Fibroblast of the aortic adventitia (primary cell): ENCODE results near the gene C19orf25. TPM values are rescaled to one million over a fixed set of nuclear protein-coding genes. Genes with fewer than 3 reads are reported as not detected.

ENCODE experiments used
- DNase-seq: peaks from one replicate; pipeline ENCODE4 v3.0.0-alpha.2; 2010; ENCODE audit warnings: low read depth
- H3K4me3 ChIP-seq: 2 replicates; pipeline ENCODE4 v1.5.1; 2011; ENCODE audit warnings: low read depth, mild to moderate bottlenecking, control low read depth, low read length, moderate library complexity
- total RNA-seq: library from RNA; depleted of rRNA; stranded (reverse); fragments of >200 nt; gene quantifications from 2 replicates; pipeline ENCODE4 v1.2.3, GENCODE V29; 2012; ENCODE audit warnings: low replicate concordance
- TF ChIP-seq, protein P1 (sequence below): IDR thresholded peaks from 2 replicates; pipeline ENCODE4 v1.5.1; 2011; ENCODE audit warnings: mild to moderate bottlenecking, low read length, control low read depth, inconsistent platforms; ENCODE audit not compliant: insufficient read depth

Gene C19orf25
- 13.2 and 26.8 TPM in 2 replicates for total RNA-seq

DNA sequence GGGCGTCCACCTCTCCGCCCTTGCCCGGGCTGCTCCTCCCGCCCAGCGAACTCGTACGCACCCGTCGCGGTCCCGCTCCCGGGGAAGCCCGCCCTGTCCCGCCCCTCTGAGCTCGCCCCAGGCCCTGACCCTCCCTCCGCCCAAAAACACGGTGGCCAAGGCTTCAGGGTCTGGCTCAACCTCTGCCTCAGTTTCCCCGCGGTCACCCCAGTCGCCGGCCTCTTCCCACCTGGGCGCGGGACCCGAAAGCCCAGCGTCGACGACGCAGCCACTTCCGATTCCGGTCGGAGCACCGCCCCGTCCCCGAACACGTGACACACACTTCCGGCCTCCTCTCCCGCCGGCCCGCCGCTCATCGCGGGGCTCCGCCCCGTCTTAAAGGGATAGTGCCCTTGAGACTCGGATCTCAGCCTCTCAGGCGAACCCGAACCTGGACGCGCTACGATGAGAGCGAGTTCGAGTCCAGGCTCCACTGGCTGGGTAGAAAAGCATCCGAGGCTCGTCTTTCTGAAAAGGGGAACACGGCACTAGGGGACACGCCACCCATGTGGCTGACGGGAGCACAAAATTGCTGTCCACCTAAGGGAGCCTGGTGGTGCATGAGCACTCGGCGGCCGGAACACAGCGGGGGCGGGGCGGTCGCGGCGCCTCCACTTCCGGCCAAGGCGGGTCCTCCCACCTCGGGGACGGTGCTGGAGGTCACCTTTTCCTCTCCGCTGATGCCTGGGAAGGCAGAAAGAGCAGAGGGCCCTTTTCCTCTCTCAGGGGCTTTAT is at the start of gene C19orf25:
Gene C19orf25, minus strand, starts transcription at position 282 of the 774 bp plus-strand sequence. CDS start 312 bp downstream, outside the sequence.
- TF ChIP-seq, protein P1, sequence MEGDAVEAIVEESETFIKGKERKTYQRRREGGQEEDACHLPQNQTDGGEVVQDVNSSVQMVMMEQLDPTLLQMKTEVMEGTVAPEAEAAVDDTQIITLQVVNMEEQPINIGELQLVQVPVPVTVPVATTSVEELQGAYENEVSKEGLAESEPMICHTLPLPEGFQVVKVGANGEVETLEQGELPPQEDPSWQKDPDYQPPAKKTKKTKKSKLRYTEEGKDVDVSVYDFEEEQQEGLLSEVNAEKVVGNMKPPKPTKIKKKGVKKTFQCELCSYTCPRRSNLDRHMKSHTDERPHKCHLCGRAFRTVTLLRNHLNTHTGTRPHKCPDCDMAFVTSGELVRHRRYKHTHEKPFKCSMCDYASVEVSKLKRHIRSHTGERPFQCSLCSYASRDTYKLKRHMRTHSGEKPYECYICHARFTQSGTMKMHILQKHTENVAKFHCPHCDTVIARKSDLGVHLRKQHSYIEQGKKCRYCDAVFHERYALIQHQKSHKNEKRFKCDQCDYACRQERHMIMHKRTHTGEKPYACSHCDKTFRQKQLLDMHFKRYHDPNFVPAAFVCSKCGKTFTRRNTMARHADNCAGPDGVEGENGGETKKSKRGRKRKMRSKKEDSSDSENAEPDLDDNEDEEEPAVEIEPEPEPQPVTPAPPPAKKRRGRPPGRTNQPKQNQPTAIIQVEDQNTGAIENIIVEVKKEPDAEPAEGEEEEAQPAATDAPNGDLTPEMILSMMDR: no peak
- H3K4me3 ChIP-seq: peak within 1 kb of the TSS; percentile 89
- DNase-seq: peak; percentile 89

DNA sequence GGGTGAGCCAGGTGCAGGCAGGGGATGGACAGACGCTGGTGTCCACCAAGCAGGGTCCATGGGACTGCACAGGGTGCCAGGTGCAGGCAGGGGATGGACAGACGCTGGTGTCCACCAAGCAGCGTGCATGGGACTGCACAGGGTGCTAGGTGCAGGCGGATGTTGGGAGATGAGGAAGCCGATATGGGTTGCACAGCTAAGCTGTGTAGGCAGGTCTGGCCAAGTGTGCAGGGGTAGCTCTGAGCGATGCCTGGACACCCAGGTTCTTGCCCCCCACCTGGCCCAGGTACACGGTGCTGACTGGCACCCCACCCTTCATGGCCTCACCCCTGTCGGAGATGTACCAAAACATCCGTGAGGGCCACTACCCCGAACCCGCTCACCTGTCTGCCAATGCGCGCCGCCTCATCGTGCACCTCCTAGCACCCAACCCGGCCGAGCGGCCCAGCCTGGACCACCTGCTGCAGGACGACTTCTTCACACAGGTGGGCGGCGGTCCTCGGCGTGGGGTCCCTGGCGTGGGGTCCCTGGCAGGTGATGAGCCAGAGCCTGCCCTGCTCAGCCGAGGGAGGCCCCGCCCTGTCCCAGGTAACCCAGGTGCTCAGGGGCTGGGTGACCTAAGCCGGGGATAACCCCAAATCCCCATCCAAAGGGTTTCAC is 48.8 kb upstream of the C19orf25 start:
- H3K4me3 ChIP-seq: no peak overlapping the region
- DNase-seq: no peak
- TF ChIP-seq, protein P1: no peak

DNA sequence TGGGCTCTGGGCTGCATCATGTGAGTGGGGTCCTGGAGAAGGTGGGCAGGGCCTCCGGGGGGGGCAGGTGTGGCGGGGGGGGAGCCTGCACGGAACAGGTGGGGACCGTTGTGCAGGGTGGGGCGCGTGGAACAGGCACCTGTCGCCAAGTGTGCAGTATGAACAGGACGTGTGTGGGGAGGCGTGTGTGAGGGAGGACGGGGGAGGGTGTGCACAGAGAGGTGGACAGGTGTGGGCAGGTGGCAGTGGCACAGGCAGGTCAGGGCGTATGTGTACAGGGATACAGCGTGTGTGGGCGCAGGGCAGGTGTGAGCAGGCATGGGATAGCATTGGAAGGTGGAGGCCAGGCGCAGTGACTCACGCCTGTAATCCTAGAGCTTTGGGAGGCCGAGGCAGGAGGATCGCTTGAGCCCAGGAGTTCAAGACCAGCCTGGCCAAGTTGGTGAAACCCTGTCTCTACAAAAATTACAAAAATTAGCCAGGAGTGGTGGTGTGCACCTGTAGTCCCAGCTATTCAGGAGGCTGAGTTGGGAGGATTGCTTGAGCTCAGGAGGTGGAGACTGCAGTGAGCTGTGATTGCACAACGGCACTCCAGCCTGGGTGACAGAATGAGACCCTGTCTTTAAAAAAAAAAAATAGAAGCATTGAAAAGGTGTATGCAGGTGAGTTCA is 48.1 kb upstream of the C19orf25 start:
- DNase-seq: no peak
- no peak overlapping the region for H3K4me3 ChIP-seq
- TF ChIP-seq, protein P1: no peak

DNA sequence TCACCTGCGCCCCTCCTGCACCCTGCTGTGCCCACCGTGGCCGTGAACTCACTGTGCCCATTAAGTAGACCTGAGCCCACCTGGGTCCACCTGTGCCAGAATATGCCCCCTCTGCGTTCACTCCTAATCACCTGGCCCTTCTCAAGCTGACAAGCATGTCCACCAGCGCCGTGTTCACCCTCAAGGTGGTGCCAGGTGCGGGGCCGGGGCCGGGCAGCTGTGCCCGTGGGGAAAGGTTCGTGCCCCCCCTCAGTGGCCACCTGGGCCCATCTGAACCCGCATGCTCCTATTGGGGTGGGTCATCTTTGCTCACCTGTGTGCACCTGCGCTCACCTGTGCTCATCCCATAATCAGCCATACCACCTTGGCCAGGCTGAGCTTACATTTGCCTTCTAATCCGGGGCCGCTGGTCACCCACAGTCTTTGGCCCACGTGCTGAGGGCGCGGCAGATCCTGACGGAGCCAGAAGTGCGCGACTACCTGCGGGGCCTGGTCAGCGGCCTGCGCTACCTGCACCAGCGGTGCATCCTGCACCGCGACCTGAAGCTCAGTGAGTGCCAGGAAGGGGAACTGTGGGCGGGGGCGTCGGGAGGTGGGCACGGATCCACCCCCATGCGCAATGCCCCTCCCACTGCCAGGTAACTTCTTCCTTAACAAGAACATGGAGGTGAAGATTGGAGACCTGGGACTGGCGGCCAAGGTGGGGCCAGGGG is 47.2 kb upstream of the C19orf25 start:
- TF ChIP-seq, protein P1: no peak
- DNase-seq: no peak
- no peak overlapping the region for H3K4me3 ChIP-seq

DNA sequence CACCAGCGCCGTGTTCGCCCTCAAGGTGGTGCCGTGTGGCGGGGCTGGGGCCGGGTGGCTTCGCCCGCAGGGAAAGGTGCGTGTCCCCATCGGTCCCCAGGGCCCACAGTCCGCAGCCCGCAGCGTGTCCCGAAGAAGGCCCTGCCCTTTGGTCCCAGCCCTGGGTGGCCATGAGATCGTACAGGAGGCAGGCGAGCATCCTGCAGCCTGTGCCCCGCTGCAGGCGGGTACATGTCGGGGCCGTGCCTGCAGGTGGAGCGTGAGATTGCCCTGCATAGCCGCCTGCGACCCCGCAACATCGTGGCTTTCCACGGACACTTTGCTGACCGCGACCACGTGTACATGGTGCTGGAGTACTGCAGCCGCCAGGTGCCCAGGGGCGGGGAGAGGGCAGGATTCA is 46.3 kb upstream of the C19orf25 start:
- TF ChIP-seq, protein P1: no peak
- DNase-seq: no peak

DNA sequence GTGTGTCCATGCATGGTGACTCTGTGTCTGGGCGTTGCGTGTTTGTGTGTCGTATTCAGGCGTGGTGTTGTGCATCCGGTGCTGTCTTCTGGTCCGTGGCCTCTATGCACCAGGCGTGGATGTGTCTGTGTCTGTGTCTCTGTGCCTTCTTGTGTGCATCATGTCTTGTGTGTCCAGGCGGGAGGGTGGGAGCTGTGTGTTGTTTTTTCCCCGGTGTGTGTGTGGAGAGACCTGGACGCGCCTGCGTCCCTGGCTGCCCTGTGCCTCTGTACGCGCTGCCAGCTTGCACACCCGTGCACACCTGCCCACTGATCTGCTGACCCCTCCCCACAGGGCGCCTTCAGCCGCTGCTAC is 45.9 kb upstream of the C19orf25 start:
- no peak for DNase-seq
- no peak overlapping the region for H3K4me3 ChIP-seq
- TF ChIP-seq, protein P1: no peak

More for the DNA sequence above, 46.3 kb upstream of the C19orf25 start:
- H3K4me3 ChIP-seq: no peak overlapping the region
